Immature natural killer cell (primary cell): Measurements from ENCODE around the gene RAD54L. TPM values are rescaled to one million over a fixed set of nuclear protein-coding genes. Genes with fewer than 3 reads are reported as not detected.

Source experiments
- DNase-seq, 3 donors: peaks; one replicate each; pipeline ENCODE4 v3.0.0; 2022; ENCODE audit warnings: mixed read lengths in 1 of 3
- H3K27ac Mint-ChIP-seq, 6 donors: one replicate each; pipeline ENCODE4 v1.8.0; 2020; ENCODE audit warnings: mixed read lengths in 6 of 6, mild to moderate bottlenecking in 5 of 6, inconsistent platforms in 4 of 6, moderate library complexity in 3 of 6
- H3K27me3 Mint-ChIP-seq, 3 donors: one replicate each; pipeline ENCODE4 v1.8.0; 2020 to 2021; ENCODE audit warnings: low read depth in 3 of 3, mild to moderate bottlenecking in 3 of 3, mixed read lengths in 3 of 3, moderate library complexity in 3 of 3, inconsistent platforms in 1 of 3
- H3K36me3 Mint-ChIP-seq, 3 donors: one replicate each; pipeline ENCODE4 v1.8.0; 2020; ENCODE audit warnings: mixed read lengths in 3 of 3, inconsistent platforms in 2 of 3, mild to moderate bottlenecking in 2 of 3
- H3K4me1 Mint-ChIP-seq, 2 donors: one replicate each; pipeline ENCODE4 v1.8.0; 2020; ENCODE audit warnings: inconsistent platforms in 2 of 2, mild to moderate bottlenecking in 2 of 2, mixed read lengths in 2 of 2, moderate library complexity in 1 of 2
- H3K4me3 Mint-ChIP-seq, 5 donors: one replicate each; pipeline ENCODE4 v1.8.0; 2020; ENCODE audit warnings: mild to moderate bottlenecking in 5 of 5, mixed read lengths in 5 of 5, inconsistent platforms in 3 of 5, moderate library complexity in 3 of 5
- H3K9me3 Mint-ChIP-seq, 6 donors: one replicate each; pipeline ENCODE4 v1.8.0; 2020; ENCODE audit warnings: mild to moderate bottlenecking in 6 of 6, mixed read lengths in 6 of 6, inconsistent platforms in 4 of 6, moderate library complexity in 3 of 6
- polyA plus RNA-seq, 3 donors: library from polyadenylated mRNA; unstranded; fragments of 300-500 nt; fragmentation: Illumina TruSeq; gene quantifications; one replicate each; pipeline ENCODE4 v1.2.3, GENCODE V29; 2021

RAD54L gene
- polyA plus RNA-seq, 3 donors from 2014 or later, result 0.51 to 0.90 TPM; not detected in 1

DNA sequence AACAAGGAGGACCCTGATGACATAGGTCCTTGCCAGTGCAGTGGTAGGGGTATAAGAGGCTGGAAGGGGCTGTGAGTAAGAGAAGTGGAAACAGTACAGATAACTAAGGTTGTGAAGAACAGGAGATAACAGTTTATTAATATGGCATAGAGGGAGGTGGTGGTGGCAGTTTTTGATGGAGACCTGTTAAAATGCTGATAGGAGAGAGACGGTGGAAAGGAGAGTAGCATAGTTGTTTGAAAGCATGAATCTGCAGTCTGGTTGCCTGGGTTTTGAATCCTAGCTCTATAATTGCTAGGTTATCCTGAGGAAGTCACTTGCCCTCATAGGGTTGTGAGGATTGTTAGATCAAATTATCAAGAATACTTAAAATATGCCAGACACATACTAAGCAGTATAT is 36.5 kb downstream of the RAD54L start:
- DNase-seq, result no peak
- no peaks in the 10 kb centered on the region for H3K9me3 Mint-ChIP-seq
- H3K4me1 Mint-ChIP-seq, result peaks cover 4 to 6% of the 10 kb centered on the region in 2 donors
- H3K27me3 Mint-ChIP-seq, result no peaks in the 10 kb centered on the region
- H3K27ac Mint-ChIP-seq, result no peak overlapping the region
- peaks cover 9 to 33% (median 20%) of the 10 kb centered on the region in 3 donors for H3K36me3 Mint-ChIP-seq
- no peak overlapping the region for H3K4me3 Mint-ChIP-seq

- H3K9me3 Mint-ChIP-seq, result peaks cover 0 to 1% (median 0%) of the 10 kb centered on the region in 6 donors
- DNase-seq, result no peak
- H3K36me3 Mint-ChIP-seq, result peaks cover 9 to 36% (median 26%) of the 10 kb centered on the region in 3 donors
- H3K4me3 Mint-ChIP-seq, result no peak overlapping the region
- H3K27me3 Mint-ChIP-seq, result peaks cover 0 to 2% (median 0%) of the 10 kb centered on the region in 3 donors
- peaks cover 4 to 6% of the 10 kb centered on the region in 2 donors for H3K4me1 Mint-ChIP-seq
- peak overlapping the region in 2 of 6 donors; percentile 20 to 63 for H3K27ac Mint-ChIP-seq
Measured at GRCh38 chr1:46284597-46285564, 37.3 kb downstream of the RAD54L start.

DNA sequence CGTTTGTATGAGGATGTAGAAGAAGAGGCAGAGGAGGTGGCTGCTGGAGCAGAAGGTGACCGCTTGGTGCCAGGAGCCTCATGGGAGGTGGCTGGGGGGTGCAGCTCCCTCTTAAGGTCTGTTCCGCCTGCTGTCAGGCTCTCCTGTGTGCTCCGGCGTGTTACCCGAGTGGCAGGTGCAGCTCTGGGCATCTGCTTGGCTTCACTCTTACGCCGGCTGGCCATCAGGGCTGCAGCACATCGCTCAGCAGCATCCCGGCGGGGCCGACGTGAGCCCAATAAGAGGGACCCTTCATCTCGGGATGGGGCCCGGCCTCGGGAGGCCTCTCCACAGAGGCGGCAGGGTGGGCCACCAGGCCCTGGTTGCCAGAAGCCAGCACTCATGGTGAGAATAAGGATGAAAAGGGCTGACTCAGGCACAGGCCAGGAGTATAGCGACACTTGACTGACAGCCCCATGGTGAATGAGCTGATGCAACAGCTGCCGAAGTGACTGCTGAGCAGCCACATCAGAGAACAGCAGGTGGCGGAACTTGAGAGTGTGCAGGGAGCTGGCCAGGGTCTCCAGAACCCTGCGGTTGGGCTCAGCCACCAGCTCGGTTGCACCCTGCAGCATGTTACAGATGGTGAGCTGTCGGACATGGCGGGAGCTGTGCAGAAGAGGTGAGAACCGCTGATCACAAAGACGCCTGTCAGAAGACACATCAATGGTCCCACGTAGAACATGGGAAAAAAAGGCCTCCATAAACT is 38.3 kb downstream of the RAD54L start:
- Mint-ChIP-seq H3K36me3 (peaks cover 9 to 33% (median 22%) of the 10 kb centered on the region in 3 donors), H3K27ac (no peak overlapping the region), H3K4me3 (no peak overlapping the region), H3K9me3 (peaks cover 0 to 1% (median 0%) of the 10 kb centered on the region in 6 donors), H3K27me3 (peaks cover 0 to 2% (median 0%) of the 10 kb centered on the region in 3 donors), H3K4me1 (peaks cover 4 to 6% of the 10 kb centered on the region in 2 donors)
- DNase-seq, result no peak

DNA sequence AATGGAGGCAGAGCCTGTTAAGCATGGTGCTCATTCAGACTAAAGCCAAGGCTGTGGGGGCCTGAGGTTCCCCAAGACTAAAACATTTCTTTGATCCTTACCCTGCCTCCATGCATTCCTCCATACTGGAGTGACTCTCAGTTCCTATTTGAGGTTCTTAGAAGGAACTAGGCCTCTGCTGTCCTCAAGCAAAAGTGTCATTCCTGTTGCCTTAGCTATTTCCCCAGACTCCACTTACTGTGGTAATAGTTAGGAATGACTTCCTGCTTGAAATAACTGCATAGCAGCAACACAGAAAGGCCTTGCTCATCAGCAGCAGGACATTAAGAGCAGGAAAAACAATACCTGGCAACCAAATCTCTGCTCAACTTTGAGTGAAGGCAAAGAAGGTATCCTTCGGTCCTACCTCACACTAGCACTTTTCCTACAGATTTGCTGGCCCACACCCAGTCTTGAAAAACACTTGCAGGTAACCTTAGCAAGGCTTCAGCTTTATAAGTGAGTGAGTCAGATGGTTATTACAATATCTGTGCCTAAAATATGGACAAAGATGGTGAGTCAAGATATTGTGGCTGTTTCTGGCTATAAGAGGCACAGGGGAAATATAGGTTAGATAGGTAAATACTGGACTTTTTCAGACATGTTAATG is 41.0 kb downstream of the RAD54L start:
- peaks cover 4 to 6% of the 10 kb centered on the region in 2 donors for H3K4me1 Mint-ChIP-seq
- H3K36me3 Mint-ChIP-seq, result peaks cover 9 to 39% (median 15%) of the 10 kb centered on the region in 3 donors
- peaks cover 0 to 1% (median 0%) of the 10 kb centered on the region in 6 donors for H3K9me3 Mint-ChIP-seq
- peaks cover 0 to 2% (median 0%) of the 10 kb centered on the region in 3 donors for H3K27me3 Mint-ChIP-seq
- H3K4me3 Mint-ChIP-seq, result no peak overlapping the region
- H3K27ac Mint-ChIP-seq, result no peak overlapping the region
- no peak for DNase-seq

DNA sequence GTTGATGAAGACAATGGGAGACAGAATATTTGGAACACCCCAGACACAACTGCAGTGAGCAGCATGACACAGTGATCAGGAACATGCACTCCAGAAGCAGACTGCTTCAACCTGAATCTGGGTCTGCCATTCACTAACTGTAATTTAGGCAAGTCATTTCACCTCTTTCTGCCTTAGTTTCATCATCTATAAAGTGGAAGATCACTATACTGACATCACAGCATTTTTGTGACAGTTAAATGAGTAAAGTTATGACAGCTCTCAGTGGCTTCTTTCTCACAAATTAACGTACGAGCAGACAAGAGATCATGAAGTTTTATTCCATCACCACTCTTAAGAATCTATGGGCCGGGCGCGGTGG is 41.6 kb downstream of the RAD54L start:
- Mint-ChIP-seq H3K9me3 (peaks cover 0 to 1% (median 0%) of the 10 kb centered on the region in 6 donors), H3K27me3 (peaks cover 0 to 2% (median 0%) of the 10 kb centered on the region in 3 donors), H3K36me3 (peaks cover 9 to 36% (median 15%) of the 10 kb centered on the region in 3 donors), H3K4me1 (peaks cover 4 to 6% of the 10 kb centered on the region in 2 donors), H3K27ac (no peak overlapping the region), H3K4me3 (no peak overlapping the region)
- DNase-seq, result no peak

DNA sequence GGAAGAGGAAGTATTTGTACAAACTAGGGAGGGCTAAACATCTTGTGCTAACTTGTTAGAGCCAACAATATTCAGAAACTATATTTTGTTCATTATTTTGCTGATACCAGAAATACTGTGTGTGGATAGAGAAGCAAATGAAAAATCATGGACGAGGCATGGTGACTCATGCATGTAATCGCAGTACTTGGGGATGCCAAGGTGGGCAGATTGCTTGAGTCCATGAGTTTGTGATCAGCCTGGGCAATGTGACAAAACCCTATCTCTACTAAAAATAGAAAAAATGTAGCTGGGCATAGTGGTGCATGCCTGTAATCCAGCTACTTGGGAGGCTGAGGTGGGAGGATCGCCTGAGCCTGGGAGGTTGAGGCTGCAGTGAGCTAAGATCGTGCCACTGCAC is 42.4 kb downstream of the RAD54L start:
- peak overlapping the region in 1 of 6 donors; percentile 8 for H3K27ac Mint-ChIP-seq
- peaks cover 0 to 1% (median 0%) of the 10 kb centered on the region in 6 donors for H3K9me3 Mint-ChIP-seq
- no peak for DNase-seq
- H3K36me3 Mint-ChIP-seq, result peaks cover 6 to 28% (median 11%) of the 10 kb centered on the region in 3 donors
- H3K4me1 Mint-ChIP-seq, result peaks cover 4 to 6% of the 10 kb centered on the region in 2 donors
- H3K27me3 Mint-ChIP-seq, result peaks cover 0 to 2% (median 0%) of the 10 kb centered on the region in 3 donors
- no peak overlapping the region for H3K4me3 Mint-ChIP-seq

GRCh38 chr1:46295306-46295705 is 47.7 kb downstream of the RAD54L start:
- Mint-ChIP-seq H3K9me3 (no peaks in the 10 kb centered on the region), H3K27me3 (no peaks in the 10 kb centered on the region), H3K4me1 (peaks cover under 1 to 8% of the 10 kb centered on the region in 2 donors), H3K36me3 (peaks cover 4 to 28% (median 15%) of the 10 kb centered on the region in 3 donors), H3K27ac (no peak overlapping the region), H3K4me3 (no peak overlapping the region)
- no peak for DNase-seq

DNA sequence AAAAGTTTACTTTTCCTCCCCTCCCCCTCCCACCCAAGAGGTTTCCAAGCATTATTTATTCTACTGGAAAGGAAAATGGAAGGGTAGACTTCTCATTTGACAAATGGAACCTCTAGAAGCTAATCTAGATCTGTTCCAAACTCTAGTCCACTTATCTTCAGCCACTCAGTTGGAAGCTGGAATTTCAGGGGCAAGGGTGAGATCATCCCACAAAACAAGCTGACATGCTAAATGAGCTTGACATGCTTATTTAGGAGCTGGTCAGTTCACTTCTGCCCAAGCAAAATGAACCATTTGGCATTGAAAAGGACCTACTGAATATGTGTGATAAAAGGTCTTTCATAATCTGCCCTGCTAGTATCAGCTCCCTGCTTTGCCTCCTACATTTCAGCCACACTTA is 50.8 kb downstream of the RAD54L start:
- Mint-ChIP-seq H3K27me3 (peaks cover 0 to 4% (median 3%) of the 10 kb centered on the region in 3 donors), H3K9me3 (no peaks in the 10 kb centered on the region), H3K4me1 (peaks cover 18 to 24% of the 10 kb centered on the region in 2 donors), H3K36me3 (peaks cover 4 to 18% (median 15%) of the 10 kb centered on the region in 3 donors), H3K4me3 (no peak overlapping the region), H3K27ac (no peak overlapping the region)
- DNase-seq, result no peak

DNA sequence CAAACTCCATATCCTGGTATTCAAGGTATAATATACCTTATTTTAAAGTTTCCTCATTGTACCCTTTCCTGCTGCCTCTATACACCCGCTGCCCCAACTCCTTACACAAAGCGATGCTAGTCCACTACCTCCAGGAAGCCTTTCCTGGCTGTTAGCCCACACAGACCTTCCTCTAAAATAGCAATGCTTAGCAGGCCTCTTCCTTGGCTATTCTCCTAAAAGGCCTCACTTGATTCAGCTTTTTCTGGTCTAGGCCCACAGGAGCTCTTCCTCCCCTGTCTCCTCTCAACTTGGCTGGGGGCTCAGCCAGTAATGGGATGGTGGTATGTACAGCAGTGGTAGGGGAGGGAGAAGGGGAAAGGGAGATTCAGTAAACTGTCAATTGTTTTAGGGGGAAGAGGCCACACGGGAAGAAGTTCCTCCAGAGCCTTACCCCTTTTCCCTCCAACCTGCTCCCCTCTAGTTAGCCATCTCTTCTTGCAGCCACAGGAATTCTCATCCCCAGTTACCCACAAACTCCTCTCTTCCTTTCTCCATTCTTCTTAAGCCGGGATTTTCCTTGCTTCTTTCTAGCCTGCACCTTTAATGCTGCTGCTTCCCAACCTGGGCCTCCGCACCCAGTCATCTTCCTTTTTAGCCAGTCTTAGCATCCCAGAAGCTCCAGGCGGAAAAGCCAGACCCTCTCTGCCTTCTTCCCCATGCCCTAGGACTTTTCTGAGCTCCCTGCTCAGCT is 53.3 kb downstream of the RAD54L start:
- Mint-ChIP-seq H3K27me3 (peaks cover 0 to 6% (median 3%) of the 10 kb centered on the region in 3 donors), H3K9me3 (no peaks in the 10 kb centered on the region), H3K36me3 (peaks cover 4 to 14% (median 13%) of the 10 kb centered on the region in 3 donors), H3K4me1 (peaks cover 32 to 42% of the 10 kb centered on the region in 2 donors), H3K27ac (peak overlapping the region; percentile 82 to 99 (median 98)), H3K4me3 (peak overlapping the region; percentile 96 to 98 (median 97))
- DNase-seq, result no peak

DNA sequence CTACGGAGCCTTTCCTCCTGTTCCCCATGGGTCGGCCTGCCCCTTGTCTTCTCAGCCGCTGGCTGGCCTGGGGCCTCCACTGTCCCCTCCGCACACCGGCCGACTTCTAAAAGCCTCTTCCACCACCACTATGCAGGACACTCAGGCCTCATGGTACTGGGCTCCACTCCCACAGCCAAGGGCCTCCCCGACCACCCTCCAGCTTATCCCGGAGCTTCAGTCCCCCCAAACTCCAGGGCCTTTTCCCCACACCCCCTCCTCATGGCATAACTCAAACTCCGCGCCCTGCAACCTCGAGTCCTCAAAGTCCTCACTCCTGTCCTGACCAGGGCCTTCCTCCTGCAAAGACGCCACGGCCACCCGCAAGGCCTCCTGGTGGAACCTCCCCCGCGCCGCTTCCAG is 53.8 kb downstream of the RAD54L start:
- H3K27ac Mint-ChIP-seq, result peak overlapping the region; percentile 82 to 99 (median 98)
- H3K36me3 Mint-ChIP-seq, result peaks cover 4 to 10% (median 10%) of the 10 kb centered on the region in 3 donors
- no peak for DNase-seq
- H3K9me3 Mint-ChIP-seq, result no peaks in the 10 kb centered on the region
- peaks cover 34 to 48% of the 10 kb centered on the region in 2 donors for H3K4me1 Mint-ChIP-seq
- H3K4me3 Mint-ChIP-seq, result peak overlapping the region; percentile 96 to 98 (median 97)
- peaks cover 0 to 6% (median 3%) of the 10 kb centered on the region in 3 donors for H3K27me3 Mint-ChIP-seq

DNA sequence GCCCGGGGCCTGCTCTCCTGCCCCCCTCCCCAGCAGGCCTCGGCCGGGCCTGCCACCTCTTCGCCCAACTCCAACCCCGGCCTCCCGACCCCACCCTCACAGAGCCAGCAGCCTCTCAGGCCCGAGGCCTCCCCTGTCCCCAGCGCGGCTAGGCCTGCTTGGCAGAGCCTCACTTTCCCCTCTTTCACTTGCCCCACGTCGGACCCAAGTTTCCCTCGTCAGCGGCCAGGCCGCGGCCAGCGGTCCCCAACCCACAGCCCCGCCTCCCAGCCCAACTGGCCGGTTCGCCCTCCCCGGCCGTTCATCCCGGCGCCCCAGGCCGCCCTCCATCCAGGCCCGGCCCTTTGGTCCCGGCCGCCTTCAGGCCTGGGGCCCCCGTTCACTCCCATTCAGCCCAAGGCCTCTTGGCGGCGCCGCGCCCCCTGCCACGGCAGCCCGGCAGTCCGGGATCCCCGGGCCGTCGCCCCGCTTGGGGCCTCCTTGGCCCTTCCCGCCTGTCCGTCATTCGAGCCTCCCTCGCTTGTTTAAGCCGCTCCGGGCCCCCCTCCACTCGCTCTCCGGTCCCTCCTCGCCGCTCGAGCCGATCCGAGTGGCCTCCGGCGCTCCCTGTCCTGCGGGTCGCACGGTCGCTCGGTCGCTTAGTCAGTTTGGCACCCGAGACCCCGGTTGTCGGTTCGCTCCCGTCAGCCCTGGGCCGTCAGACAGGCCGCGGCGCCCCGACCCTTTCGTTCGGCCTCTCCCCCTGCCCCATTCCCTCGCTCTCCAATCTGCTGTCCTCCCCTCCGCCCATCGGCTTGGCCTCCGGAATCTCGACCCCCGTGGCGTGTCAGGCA is 54.5 kb downstream of the RAD54L start:
- DNase-seq, result peak; percentile 47 to 57 (median 57)
- H3K27ac Mint-ChIP-seq, result peak overlapping the region; percentile 95 to 99 (median 98)
- H3K4me1 Mint-ChIP-seq, result peaks cover 34 to 49% of the 10 kb centered on the region in 2 donors
- H3K27me3 Mint-ChIP-seq, result peaks cover 0 to 6% (median 3%) of the 10 kb centered on the region in 3 donors
- H3K4me3 Mint-ChIP-seq, result peak overlapping the region; percentile 96 to 98 (median 97)
- no peaks in the 10 kb centered on the region for H3K9me3 Mint-ChIP-seq
- H3K36me3 Mint-ChIP-seq, result peaks cover under 1 to 4% (median 3%) of the 10 kb centered on the region in 3 donors

DNA sequence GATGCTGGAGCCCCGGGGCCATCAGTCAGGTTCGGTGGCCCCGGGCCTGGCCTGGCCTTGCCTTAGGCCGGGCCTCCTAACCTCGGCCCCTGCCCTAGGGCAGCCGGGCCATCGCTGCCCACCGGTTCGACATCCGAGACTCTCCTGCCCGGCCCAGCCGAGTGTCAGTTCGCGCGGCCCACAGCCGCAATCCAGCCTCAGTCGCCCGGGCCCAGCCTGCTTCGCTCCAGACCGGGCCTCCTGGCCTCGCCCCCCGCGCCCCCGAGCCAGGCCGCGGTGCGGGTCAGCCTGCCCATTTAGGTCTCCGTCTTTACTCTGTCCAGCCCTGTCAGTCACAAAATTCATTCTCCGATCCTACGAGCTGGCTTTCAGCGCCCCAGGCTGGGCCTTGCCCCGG is 55.1 kb downstream of the RAD54L start:
- Mint-ChIP-seq H3K27ac (peak overlapping the region; percentile 95 to 99 (median 98)), H3K4me1 (peaks cover 40 to 55% of the 10 kb centered on the region in 2 donors), H3K27me3 (peaks cover 0 to 6% (median 3%) of the 10 kb centered on the region in 3 donors), H3K9me3 (no peaks in the 10 kb centered on the region), H3K4me3 (peak overlapping the region; percentile 96 to 98 (median 97)), H3K36me3 (no peaks in the 10 kb centered on the region)
- DNase-seq, result no peak
